ENCODE measurements around the gene LILRB3.

DNA sequence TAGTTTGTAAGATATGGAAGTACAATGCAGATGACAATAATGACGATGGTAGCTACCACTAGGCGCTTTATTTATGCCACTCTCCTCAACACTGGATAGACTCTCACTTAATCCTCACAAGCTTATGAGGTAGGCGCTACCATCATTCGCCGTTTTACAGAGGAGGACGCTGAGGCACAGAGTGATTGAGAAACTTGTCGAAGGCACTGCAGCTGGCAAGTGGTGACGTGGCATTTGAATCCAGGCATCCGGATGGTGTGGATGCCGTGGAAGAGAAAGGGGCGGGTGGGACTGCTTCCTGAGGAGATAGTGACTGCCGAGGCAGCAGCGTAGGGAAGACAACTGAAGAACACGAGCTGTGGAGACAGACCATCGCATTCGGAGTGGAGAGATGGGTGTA lies 23.4 kb downstream of the LILRB3 start:
- no peak for TF ChIP-seq CTCF (IDR thresholded peaks at IDR 0.05)
- no peak for TF ChIP-seq POLR2A (IDR thresholded peaks at IDR 0.05)

Measured in heart left ventricle (tissue), 13 donors.